Trophoblast cell (in vitro differentiated cells and primary cell): Measurements from ENCODE around the gene OOSP3.

ENCODE experiments used
- DNase-seq, 2 donors: peaks; one replicate each; pipeline ENCODE4 v3.0.0-alpha.2; 2016
- H2AFZ ChIP-seq: 2 replicates; pipeline ENCODE4 v1.6.1; 2013; ENCODE audit warnings: low read length, moderate library complexity, mild to moderate bottlenecking; ENCODE audit not compliant: insufficient read depth, poor library complexity
- H2AK5ac ChIP-seq: 2 replicates; pipeline ENCODE4 v1.6.1; 2013; ENCODE audit warnings: mild to moderate bottlenecking, low read length
- H2BK120ac ChIP-seq: 2 replicates; pipeline ENCODE4 v1.6.1; 2013; ENCODE audit warnings: low read length, mild to moderate bottlenecking, moderate library complexity; ENCODE audit not compliant: insufficient read depth, poor library complexity
- H2BK12ac ChIP-seq: 2 replicates; pipeline ENCODE4 v1.6.1; 2013; ENCODE audit warnings: mild to moderate bottlenecking, low read length, moderate library complexity
- H2BK5ac ChIP-seq: 2 replicates; pipeline ENCODE4 v1.6.1; 2013; ENCODE audit warnings: low read length, low read depth, moderate library complexity, mild to moderate bottlenecking; ENCODE audit not compliant: poor library complexity
- H3K14ac ChIP-seq: 2 replicates; pipeline ENCODE4 v1.6.1; 2013; ENCODE audit warnings: mild to moderate bottlenecking, low read length
- H3K18ac ChIP-seq: 2 replicates; pipeline ENCODE4 v1.6.1; 2013; ENCODE audit warnings: mild to moderate bottlenecking, low read length
- H3K23ac ChIP-seq: 2 replicates; pipeline ENCODE4 v1.6.1; 2013; ENCODE audit warnings: low read length
- H3K27ac ChIP-seq: 2 replicates; pipeline ENCODE4 v1.5.1; 2013; ENCODE audit warnings: low read depth, mild to moderate bottlenecking, inconsistent platforms, low read length, moderate library complexity
- H3K27me3 ChIP-seq: 2 replicates; pipeline ENCODE4 v1.6.1; 2013; ENCODE audit warnings: inconsistent platforms, mild to moderate bottlenecking, low read length, moderate library complexity; ENCODE audit not compliant: insufficient read depth
- H3K36me3 ChIP-seq, 2 experiments: 1 replicate in 1 of 2; 2 replicates in 1 of 2; pipeline ENCODE4 v1.6.1; 2013; ENCODE audit warnings: low read length in 2 of 2, mild to moderate bottlenecking in 2 of 2, moderate library complexity in 1 of 2; ENCODE audit not compliant: insufficient read depth in 2 of 2, control insufficient read depth in 1 of 2
- H3K4ac ChIP-seq: 2 replicates; pipeline ENCODE4 v1.6.1; 2013; ENCODE audit warnings: low read depth, mild to moderate bottlenecking, low read length, moderate library complexity
- H3K4me1 ChIP-seq, 2 experiments: 1 replicate in 1 of 2; 2 replicates in 1 of 2; pipeline ENCODE4 v1.6.1; 2013; ENCODE audit warnings: low read length in 2 of 2, mild to moderate bottlenecking in 2 of 2, moderate library complexity in 1 of 2; ENCODE audit not compliant: insufficient read depth in 2 of 2, control insufficient read depth in 1 of 2
- H3K4me2 ChIP-seq: 2 replicates; pipeline ENCODE4 v1.6.1; 2013; ENCODE audit warnings: inconsistent platforms, mild to moderate bottlenecking, low read length, moderate library complexity
- H3K4me3 ChIP-seq: 2 replicates; pipeline ENCODE4 v1.5.1; 2013; ENCODE audit warnings: mild to moderate bottlenecking, low read depth, low read length, inconsistent platforms
- H3K79me1 ChIP-seq: one replicate; pipeline ENCODE4 v1.6.1; 2013; ENCODE audit warnings: low read length
- H3K79me2 ChIP-seq: 2 replicates; pipeline ENCODE4 v1.6.1; 2013; ENCODE audit warnings: low read length, mild to moderate bottlenecking; ENCODE audit not compliant: control insufficient read depth, insufficient read depth, poor library complexity
- H3K9ac ChIP-seq: 2 replicates; pipeline ENCODE4 v1.6.1; 2013; ENCODE audit warnings: mild to moderate bottlenecking, low read length
- H3K9me3 ChIP-seq: 2 replicates; pipeline ENCODE4 v1.6.1; 2013; ENCODE audit warnings: low read depth, mild to moderate bottlenecking, control low read depth, inconsistent platforms, low read length; ENCODE audit not compliant: insufficient read depth
- H4K12ac ChIP-seq: 2 replicates; pipeline ENCODE4 v1.6.1; 2013; ENCODE audit warnings: low read depth, mild to moderate bottlenecking, low read length, moderate library complexity
- H4K8ac ChIP-seq: 2 replicates; pipeline ENCODE4 v1.6.1; 2013; ENCODE audit warnings: low read depth, mild to moderate bottlenecking, low read length, moderate library complexity
- H4K91ac ChIP-seq: one replicate; pipeline ENCODE4 v1.6.1; 2013; ENCODE audit warnings: low read depth, mild to moderate bottlenecking, low read length, moderate library complexity
- WGBS: extraction: QIAGEN DNeasy Blood & Tissue Kit; methylation state at CpG from one replicate; pipeline ENCODE4 v1.1.7; 2013; ENCODE audit warnings: missing lambda C conversion rate; ENCODE audit not compliant: insufficient read length, insufficient coverage; ENCODE audit errors: extremely low coverage; 5-methylcytosine and 5-hydroxymethylcytosine counted together

Gene OOSP3

GRCh38 chr11:59841514-59841913 lies 37.1 kb upstream of the OOSP3 start:
- Histone ChIP-seq H3K23ac (no peak overlapping the region), H3K4me1 (no peaks in the 10 kb centered on the region), H4K91ac (no peak overlapping the region), H3K4me2 (no peak overlapping the region), H3K9ac (no peak overlapping the region), H2BK12ac (no peak overlapping the region), H4K8ac (no peak overlapping the region), H3K4me3 (no peak overlapping the region), H3K18ac (no peak overlapping the region), H3K79me1 (no peaks in the 10 kb centered on the region), H3K9me3 (peaks cover 2% of the 10 kb centered on the region), H3K27ac (no peak overlapping the region), H3K79me2 (no peaks in the 10 kb centered on the region), H3K4ac (no peak overlapping the region), H2BK120ac (no peak overlapping the region), H4K12ac (no peak overlapping the region), H3K36me3 (no peaks in the 10 kb centered on the region), H3K14ac (no peak overlapping the region), H2AK5ac (no peak overlapping the region), H2AFZ (no peak overlapping the region), H2BK5ac (no peak overlapping the region), H3K27me3 (no peaks in the 10 kb centered on the region)
- no CpG with 5 or more reads among the region's 2 CpGs for WGBS
- DNase-seq: no peak

- Histone ChIP-seq H3K27ac (no peak overlapping the region), H3K4me2 (no peak overlapping the region), H2AK5ac (no peak overlapping the region), H3K23ac (no peak overlapping the region), H3K18ac (no peak overlapping the region), H3K4me1 (no peaks in the 10 kb centered on the region), H4K91ac (no peak overlapping the region), H4K12ac (no peak overlapping the region), H3K36me3 (no peaks in the 10 kb centered on the region), H3K4me3 (no peak overlapping the region), H2AFZ (no peak overlapping the region), H2BK5ac (no peak overlapping the region), H2BK120ac (no peak overlapping the region), H3K4ac (no peak overlapping the region), H2BK12ac (no peak overlapping the region), H3K79me2 (no peaks in the 10 kb centered on the region), H3K14ac (no peak overlapping the region), H3K9ac (no peak overlapping the region), H3K9me3 (peaks cover 2% of the 10 kb centered on the region), H3K79me1 (no peaks in the 10 kb centered on the region), H3K27me3 (no peaks in the 10 kb centered on the region), H4K8ac (no peak overlapping the region)
- no peak for DNase-seq
- no CpG with 5 or more reads among the region's 12 CpGs for whole genome bisulfite sequencing
Observed at GRCh38 chr11:59842316-59842715, 36.3 kb upstream of the OOSP3 start.

- no peaks in the 10 kb centered on the region for H3K27me3 ChIP-seq
- H3K4me1 ChIP-seq: no peaks in the 10 kb centered on the region
- no peak for DNase-seq
- no peak within 1 kb of the TSS for H3K27ac ChIP-seq
- H4K91ac ChIP-seq: no peak within 1 kb of the TSS
- H2BK5ac ChIP-seq: no peak within 1 kb of the TSS
- no peaks in the 10 kb centered on the region for H3K79me1 ChIP-seq
- H3K4ac ChIP-seq: no peak within 1 kb of the TSS
- H3K18ac ChIP-seq: no peak within 1 kb of the TSS
- no peak within 1 kb of the TSS for H2BK120ac ChIP-seq
- peaks cover 2% of the 10 kb centered on the region for H3K9me3 ChIP-seq
- H2BK12ac ChIP-seq: no peak within 1 kb of the TSS
- H2AFZ ChIP-seq: no peak within 1 kb of the TSS
- H3K79me2 ChIP-seq: no peaks in the 10 kb centered on the region
- no peak within 1 kb of the TSS for H3K4me3 ChIP-seq
- H4K12ac ChIP-seq: no peak within 1 kb of the TSS
- H3K36me3 ChIP-seq: no peaks in the 10 kb centered on the region
- no peak within 1 kb of the TSS for H3K4me2 ChIP-seq
- no peak within 1 kb of the TSS for H2AK5ac ChIP-seq
- H3K9ac ChIP-seq: no peak within 1 kb of the TSS
- WGBS: no CpG with 5 or more reads among the region's 4 CpGs
- H4K8ac ChIP-seq: no peak within 1 kb of the TSS
- no peak within 1 kb of the TSS for H3K14ac ChIP-seq
- no peak within 1 kb of the TSS for H3K23ac ChIP-seq
Observed at GRCh38 chr11:59845399-59845798, 33.2 kb upstream of the OOSP3 start, which contains the start of gene CBLIF. Gene CBLIF, minus strand, starts transcription at chr11:59845499. Its CDS starts 46 bp downstream, at chr11:59845453.

GRCh38 chr11:59846556-59846955 lies 32.0 kb upstream of the OOSP3 start:
- Histone ChIP-seq H2BK12ac (no peak overlapping the region), H3K36me3 (no peaks in the 10 kb centered on the region), H2AK5ac (no peak overlapping the region), H3K79me2 (no peaks in the 10 kb centered on the region), H3K18ac (no peak overlapping the region), H3K4me2 (no peak overlapping the region), H3K27ac (no peak overlapping the region), H4K91ac (no peak overlapping the region), H3K4me1 (no peaks in the 10 kb centered on the region), H3K14ac (no peak overlapping the region), H3K9ac (no peak overlapping the region), H3K4ac (no peak overlapping the region), H2BK120ac (no peak overlapping the region), H4K8ac (no peak overlapping the region), H3K79me1 (no peaks in the 10 kb centered on the region), H4K12ac (no peak overlapping the region), H3K23ac (no peak overlapping the region), H3K4me3 (no peak overlapping the region), H3K27me3 (no peaks in the 10 kb centered on the region), H2AFZ (no peak overlapping the region), H3K9me3 (peaks cover 2% of the 10 kb centered on the region), H2BK5ac (no peak overlapping the region)
- WGBS: no CpG with 5 or more reads among the region's 5 CpGs
- DNase-seq: no peak
